ENCODE results near the gene SCLY. TPM values are rescaled to one million over a fixed set of nuclear protein-coding genes. Genes with fewer than 3 reads are reported as not detected.

SCLY gene
- total RNA-seq, 1 experiment from 2014 or later, result 21.7 TPM

GRCh38 chr2:238127165-238128060, 66.6 kb downstream of the SCLY start:
- no peak for DNase-seq
- no peaks in the 10 kb centered on the region for H3K36me3 Mint-ChIP-seq (ENCODE audit: insufficient read depth, unreplicated experiment)
- no peaks in the 10 kb centered on the region for H3K27me3 Mint-ChIP-seq (ENCODE audit: insufficient read depth, unreplicated experiment)
- BruUV-seq (replicated peaks), result no TSS peak
- no peaks in the 10 kb centered on the region for H3K27me3 ChIP-seq (replicated peaks; ENCODE audit: control insufficient read depth, insufficient read depth, low read length)
- TF ChIP-seq CTCF (IDR thresholded peaks at IDR 0.05; ENCODE audit: insufficient read depth in 1 of 2, low read depth in 1 of 2, low read length in 1 of 2, severe bottlenecking in 1 of 2, unreplicated experiment in 1 of 2), result no peak
- H3K27ac Mint-ChIP-seq (ENCODE audit: unreplicated experiment), result no peak overlapping the region
- H3K4me3 ChIP-seq (ENCODE audit: low read depth, low read length), result no peak overlapping the region
- no peaks in the 10 kb centered on the region for H3K4me1 ChIP-seq
- intact Hi-C loops (cut with micrococcal nuclease; ENCODE audit: unreplicated experiment), result no loop called here
- no peaks in the 10 kb centered on the region for H3K36me3 ChIP-seq (ENCODE audit: control insufficient read depth, insufficient read depth, low read length)
- CTCF ChIA-PET, result no interaction called here
- POLR2A ChIA-PET, result no interaction called here
- H3K9me3 ChIP-seq, result no peaks in the 10 kb centered on the region
- H3K9me3 Mint-ChIP-seq (ENCODE audit: unreplicated experiment), result no peaks in the 10 kb centered on the region
- H3K4me1 Mint-ChIP-seq (ENCODE audit: low read depth, unreplicated experiment), result no peaks in the 10 kb centered on the region
- H3K4me3 Mint-ChIP-seq (ENCODE audit: unreplicated experiment), result no peak overlapping the region

- no TSS peak for BruUV-seq (replicated peaks)
- ChIA-PET CTCF (interaction anchor here (0.7 kb wide), 1 partner anchor 19 kb away, joined by 7 read pairs; no protein-coding TSS in a partner anchor), POLR2A (no interaction called here)
- Histone ChIP-seq H3K9me3 (no peaks in the 10 kb centered on the region), H3K36me3 (ENCODE audit: control insufficient read depth, insufficient read depth, low read length) (no peaks in the 10 kb centered on the region), H3K4me1 (no peaks in the 10 kb centered on the region), H3K27me3 (replicated peaks; ENCODE audit: control insufficient read depth, insufficient read depth, low read length) (no peaks in the 10 kb centered on the region), H3K4me3 (ENCODE audit: low read depth, low read length) (no peak overlapping the region)
- no peak for DNase-seq
- Mint-ChIP-seq H3K36me3 (ENCODE audit: insufficient read depth, unreplicated experiment) (no peaks in the 10 kb centered on the region), H3K27ac (ENCODE audit: unreplicated experiment) (no peak overlapping the region), H3K4me3 (ENCODE audit: unreplicated experiment) (no peak overlapping the region), H3K27me3 (ENCODE audit: insufficient read depth, unreplicated experiment) (no peaks in the 10 kb centered on the region), H3K4me1 (ENCODE audit: low read depth, unreplicated experiment) (no peaks in the 10 kb centered on the region), H3K9me3 (ENCODE audit: unreplicated experiment) (no peaks in the 10 kb centered on the region)
- intact Hi-C loops (cut with micrococcal nuclease; ENCODE audit: unreplicated experiment), result no loop called here
- TF ChIP-seq CTCF (IDR thresholded peaks at IDR 0.05; ENCODE audit: insufficient read depth in 1 of 2, low read depth in 1 of 2, low read length in 1 of 2, severe bottlenecking in 1 of 2, unreplicated experiment in 1 of 2), result no peak
Measured at GRCh38 chr2:238128061-238128440, 67.2 kb downstream of the SCLY start.

GRCh38 chr2:238128534-238129001, 67.8 kb downstream of the SCLY start:
- POLR2A ChIA-PET, result no interaction called here
- TF ChIP-seq CTCF (IDR thresholded peaks at IDR 0.05; ENCODE audit: insufficient read depth in 1 of 2, low read depth in 1 of 2, low read length in 1 of 2, severe bottlenecking in 1 of 2, unreplicated experiment in 1 of 2), result no peak
- Mint-ChIP-seq H3K27me3 (ENCODE audit: insufficient read depth, unreplicated experiment) (no peaks in the 10 kb centered on the region), H3K9me3 (ENCODE audit: unreplicated experiment) (no peaks in the 10 kb centered on the region), H3K27ac (ENCODE audit: unreplicated experiment) (no peak overlapping the region), H3K4me3 (ENCODE audit: unreplicated experiment) (no peak overlapping the region), H3K4me1 (ENCODE audit: low read depth, unreplicated experiment) (no peaks in the 10 kb centered on the region), H3K36me3 (ENCODE audit: insufficient read depth, unreplicated experiment) (no peaks in the 10 kb centered on the region)
- no peak for DNase-seq
- BruUV-seq (replicated peaks), result no TSS peak
- CTCF ChIA-PET, result interaction anchor here (0.7 kb wide), 1 partner anchor 19 kb away, joined by 7 read pairs; no protein-coding TSS in a partner anchor
- H3K4me3 ChIP-seq (ENCODE audit: low read depth, low read length), result no peak overlapping the region
- intact Hi-C loops (cut with micrococcal nuclease; ENCODE audit: unreplicated experiment), result no loop called here
- H3K27me3 ChIP-seq (replicated peaks; ENCODE audit: control insufficient read depth, insufficient read depth, low read length), result no peaks in the 10 kb centered on the region
- no peaks in the 10 kb centered on the region for H3K36me3 ChIP-seq (ENCODE audit: control insufficient read depth, insufficient read depth, low read length)
- no peaks in the 10 kb centered on the region for H3K4me1 ChIP-seq
- H3K9me3 ChIP-seq, result no peaks in the 10 kb centered on the region

All from Caco-2 (cell line).